ENCODE data around the gene FAM120B.
"Not testable (repeated sequence)": the region's sequence is repeated elsewhere in the genome, so short reads cannot be mapped to it uniquely, and the experiment has no call there.

The FAM120B gene

GRCh38 chr6:170306324-170307079 lies at the start of gene FAM120B:
Gene FAM120B (plus strand): TSS chr6:170306758. CDS start chr6:170317391, 10,633 bp downstream.
- peak; percentile 90 to 91 for DNase-seq (ENCODE audit: low read depth in 2 of 2)

GRCh38 chr6:170257376-170257775 lies 49.2 kb upstream of the FAM120B start:
- DNase-seq (ENCODE audit: low read depth in 2 of 2) = no peak

- DNase-seq (ENCODE audit: low read depth in 2 of 2) = no peak
Observed at GRCh38 chr6:170258407-170258806, 48.2 kb upstream of the FAM120B start.

- no peak for DNase-seq (ENCODE audit: low read depth in 2 of 2)
Observed at GRCh38 chr6:170259278-170259677, 47.3 kb upstream of the FAM120B start.

GRCh38 chr6:170260686-170261085 lies 45.9 kb upstream of the FAM120B start:
- DNase-seq (ENCODE audit: low read depth in 2 of 2) = no peak

- no peak for DNase-seq (ENCODE audit: low read depth in 2 of 2)
Observed at GRCh38 chr6:170261643-170262488, 44.7 kb upstream of the FAM120B start.

- no peak for DNase-seq (ENCODE audit: low read depth in 2 of 2)
Observed at GRCh38 chr6:170262489-170263088, 44.0 kb upstream of the FAM120B start.

- no peak for DNase-seq (ENCODE audit: low read depth in 2 of 2)
Observed at GRCh38 chr6:170263410-170263809, 43.1 kb upstream of the FAM120B start.

GRCh38 chr6:170264086-170264485 lies 42.5 kb upstream of the FAM120B start:
- no peak for DNase-seq (ENCODE audit: low read depth in 2 of 2)

- not testable (repeated sequence) for DNase-seq (ENCODE audit: low read depth in 2 of 2)
Observed at GRCh38 chr6:170264644-170265043, 41.9 kb upstream of the FAM120B start.

- DNase-seq (ENCODE audit: low read depth in 2 of 2) = no peak
Observed at GRCh38 chr6:170265655-170266054, 40.9 kb upstream of the FAM120B start.

GRCh38 chr6:170266061-170266825 lies 40.3 kb upstream of the FAM120B start:
- no peak for DNase-seq (ENCODE audit: low read depth in 2 of 2)

- no peak for DNase-seq (ENCODE audit: low read depth in 2 of 2)
Observed at GRCh38 chr6:170267688-170268087, 38.9 kb upstream of the FAM120B start.

- no peak for DNase-seq (ENCODE audit: low read depth in 2 of 2)
Observed at GRCh38 chr6:170268216-170269129, 38.1 kb upstream of the FAM120B start.

- DNase-seq (ENCODE audit: low read depth in 2 of 2) = no peak
Observed at GRCh38 chr6:170269151-170269845, 37.3 kb upstream of the FAM120B start.

GRCh38 chr6:170269846-170270541 lies 36.6 kb upstream of the FAM120B start:
- DNase-seq (ENCODE audit: low read depth in 2 of 2) = no peak

GRCh38 chr6:170270984-170271593 lies 35.5 kb upstream of the FAM120B start:
- no peak for DNase-seq (ENCODE audit: low read depth in 2 of 2)

GRCh38 chr6:170271771-170272314 lies 34.7 kb upstream of the FAM120B start:
- DNase-seq (ENCODE audit: low read depth in 2 of 2) = peak; percentile 49 to 63
